ENCODE data around the gene PQBP1. TPM values are rescaled to one million over a fixed set of nuclear protein-coding genes. Genes with fewer than 3 reads are reported as not detected.

The PQBP1 gene
- total and polyA plus RNA-seq, 2 donors (not counting 3 experiments of a cell fraction or from before 2014, with no cell fraction given), result 86.3 to 86.8 TPM

DNA sequence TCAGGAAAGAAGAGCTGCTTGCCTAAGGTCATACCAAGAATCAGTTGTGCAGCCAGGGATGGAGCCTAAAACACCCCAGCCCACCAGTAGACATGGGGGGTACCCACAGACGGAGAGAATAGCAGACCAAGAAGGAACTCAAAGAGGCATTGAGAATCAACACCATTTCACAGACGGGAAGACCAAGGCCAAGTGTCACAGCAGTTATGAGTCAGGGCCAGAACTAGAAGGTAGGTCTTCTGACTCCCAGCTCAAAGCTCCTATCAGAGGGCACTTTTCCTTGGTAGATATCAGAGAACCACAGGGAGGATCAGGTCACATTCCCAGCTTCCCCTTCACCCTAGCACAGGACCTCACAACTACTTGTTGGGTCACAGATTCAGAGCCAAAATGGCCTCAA is 45.2 kb downstream of the PQBP1 start:
- FAIRE-seq (no peak), DNase-seq (ENCODE audit: low read depth, low spot score) (no peak)
- intact Hi-C loops (cut with micrococcal nuclease), result no loop called here
- ChIA-PET POLR2A (no interaction called here), CTCF (no interaction called here)
- no TSS peak for BruUV-seq (replicated peaks)
- Histone ChIP-seq H3K9ac (replicated peaks; ENCODE audit: extremely low read depth, insufficient read depth, low read length) (no peak overlapping the region), H4K20me1 (replicated peaks; ENCODE audit: control insufficient read depth, extremely low read depth, insufficient read depth, low read length) (no peaks in the 10 kb centered on the region), H3K79me2 (ENCODE audit: control insufficient read depth, insufficient read depth, low read length) (peaks cover 45% of the 10 kb centered on the region), H3K4me2 (ENCODE audit: insufficient read depth, low read length) (no peak overlapping the region), H3K9me3 (replicated peaks; ENCODE audit: control insufficient read depth, insufficient read depth, low read length) (no peaks in the 10 kb centered on the region), H3K36me3 (ENCODE audit: control insufficient read depth in 2 of 2, extremely low read depth in 1 of 2, insufficient read depth in 2 of 2, low read length in 2 of 2) (peaks cover 0 to 16% of the 10 kb centered on the region in 2 experiments), H3K4me3 (replicated peaks in 1 of 3; ENCODE audit: insufficient read depth in 1 of 3, low read depth in 1 of 3, low read length in 3 of 3) (no peak overlapping the region), H3K27ac (ENCODE audit: insufficient read depth, low read depth, low read length) (no peak overlapping the region), H3K27me3 (ENCODE audit: control insufficient read depth in 2 of 2, insufficient read depth in 2 of 2, low read length in 2 of 2) (no peaks in the 10 kb centered on the region), H3K9me1 (replicated peaks; ENCODE audit: control insufficient read depth, extremely low read depth, insufficient read depth, low read length) (no peaks in the 10 kb centered on the region), H2AFZ (ENCODE audit: low read depth, low read length) (no peak overlapping the region), H3K4me1 (ENCODE audit: control insufficient read depth, extremely low read depth, insufficient read depth, low read length) (no peaks in the 10 kb centered on the region)
- dilution Hi-C loops (cut with MboI; ENCODE audit: extremely low pct_ligation_motif_present, low sequenced_read_pairs), result no loop called here
- no peak for TF ChIP-seq EZH2 (IDR thresholded peaks at IDR 0.05; ENCODE audit: borderline replicate concordance, low read depth, low read length, severe bottlenecking)
- no peak for TF ChIP-seq POLR2A (IDR thresholded peaks at IDR 0.05; ENCODE audit: low read depth, low read length)
- no peak for TF ChIP-seq GATA2 (IDR thresholded peaks at IDR 0.05; ENCODE audit: insufficient read depth, insufficient read length, low read depth, low read length)
- TF ChIP-seq POLR2AphosphoS5 (IDR thresholded peaks at IDR 0.05; ENCODE audit: insufficient read depth, low read depth, low read length), result no peak
- TF ChIP-seq FOS (IDR thresholded peaks at IDR 0.05; ENCODE audit: borderline replicate concordance, insufficient read depth, low read length), result no peak
- TF ChIP-seq MYC (IDR thresholded peaks at IDR 0.05; ENCODE audit: low read depth, low read length), result no peak
- no peak for TF ChIP-seq JUN (IDR thresholded peaks at IDR 0.05; ENCODE audit: borderline replicate concordance, insufficient read depth, insufficient read length, low read depth)
- TF ChIP-seq, protein P1, sequence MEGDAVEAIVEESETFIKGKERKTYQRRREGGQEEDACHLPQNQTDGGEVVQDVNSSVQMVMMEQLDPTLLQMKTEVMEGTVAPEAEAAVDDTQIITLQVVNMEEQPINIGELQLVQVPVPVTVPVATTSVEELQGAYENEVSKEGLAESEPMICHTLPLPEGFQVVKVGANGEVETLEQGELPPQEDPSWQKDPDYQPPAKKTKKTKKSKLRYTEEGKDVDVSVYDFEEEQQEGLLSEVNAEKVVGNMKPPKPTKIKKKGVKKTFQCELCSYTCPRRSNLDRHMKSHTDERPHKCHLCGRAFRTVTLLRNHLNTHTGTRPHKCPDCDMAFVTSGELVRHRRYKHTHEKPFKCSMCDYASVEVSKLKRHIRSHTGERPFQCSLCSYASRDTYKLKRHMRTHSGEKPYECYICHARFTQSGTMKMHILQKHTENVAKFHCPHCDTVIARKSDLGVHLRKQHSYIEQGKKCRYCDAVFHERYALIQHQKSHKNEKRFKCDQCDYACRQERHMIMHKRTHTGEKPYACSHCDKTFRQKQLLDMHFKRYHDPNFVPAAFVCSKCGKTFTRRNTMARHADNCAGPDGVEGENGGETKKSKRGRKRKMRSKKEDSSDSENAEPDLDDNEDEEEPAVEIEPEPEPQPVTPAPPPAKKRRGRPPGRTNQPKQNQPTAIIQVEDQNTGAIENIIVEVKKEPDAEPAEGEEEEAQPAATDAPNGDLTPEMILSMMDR (IDR thresholded peaks at IDR 0.05; ENCODE audit: extremely low read depth in 1 of 2, insufficient read depth in 1 of 2, low read depth in 1 of 2, low read length in 2 of 2), result no peak
- TF ChIP-seq, protein P2, sequence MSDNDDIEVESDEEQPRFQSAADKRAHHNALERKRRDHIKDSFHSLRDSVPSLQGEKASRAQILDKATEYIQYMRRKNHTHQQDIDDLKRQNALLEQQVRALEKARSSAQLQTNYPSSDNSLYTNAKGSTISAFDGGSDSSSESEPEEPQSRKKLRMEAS (IDR thresholded peaks at IDR 0.05; ENCODE audit: insufficient read depth, insufficient read length), result no peak

All from endothelial cell of umbilical vein (primary cell).